A549 (cell line): ENCODE measurements around the gene MOGAT3. TPM values are rescaled to one million over a fixed set of nuclear protein-coding genes. Genes with fewer than 3 reads are reported as not detected.

Experiments used
- ATAC-seq, 2 experiments: fragments of 200-7000 bp in 1 of 2; fragments of >200 bp in 1 of 2; cut with Nextera tagmentation in 1 of 2; cut with Tn5 transposase in 1 of 2; 3 replicates each; pipeline versions ENCODE4 v1.8.0 to v1.9.1; 2018 to 2020; ENCODE audit warnings: mild to moderate bottlenecking in 1 of 2, moderate library complexity in 1 of 2
- CTCF ChIA-PET: fragments of 300-600 bp; sonication (Branson Sonifier 250); formaldehyde crosslinking; extraction: SDS; loops from one replicate; lab custom pipeline; 2021; ENCODE audit warnings: antibody characterized with exemption, inconsistent platforms; lab: Yijun Ruan, JAX
- POLR2A ChIA-PET: fragments of 350-600 bp; formaldehyde crosslinking; extraction: SDS; loops from one replicate; lab custom pipeline; 2021; ENCODE audit warnings: antibody characterized with exemption, inconsistent platforms; lab: Yijun Ruan, JAX
- DNase-seq, 2 experiments: peaks; one replicate each; pipeline versions ENCODE4 v3.0.0 to v3.0.0-alpha.2; 2011 to 2016; ENCODE audit warnings: low read depth in 1 of 2, low spot score in 1 of 2
- FAIRE-seq: peaks from 2 replicates; lab custom pipeline; 2011; peaks lifted over from hg19 to GRCh38; lab: Jason Lieb, UNC
- H3K27ac ChIP-seq, 2 experiments: fragments of >200 bp; sonication (Bioruptor Twin); formaldehyde crosslinking; 3 replicates each; pipeline ENCODE4 v1.5.1; 2016 to 2017
- H3K4me1 ChIP-seq: fragments of >200 bp; sonication (Bioruptor Twin); formaldehyde crosslinking; 3 replicates; pipeline ENCODE4 v1.6.1; 2016
- H3K4me2 ChIP-seq: fragments of >200 bp; sonication (Bioruptor Twin); formaldehyde crosslinking; 3 replicates; pipeline ENCODE4 v1.6.1; 2016
- H3K4me3 ChIP-seq: fragments of >200 bp; sonication (Bioruptor Twin); formaldehyde crosslinking; 3 replicates; pipeline ENCODE4 v1.5.1; 2016
- H3K9me3 ChIP-seq: fragments of >200 bp; sonication (Bioruptor Twin); formaldehyde crosslinking; 3 replicates; pipeline ENCODE4 v1.6.1; 2016
- CTCF ChIP-seq: fragments of >200 bp; sonication (Bioruptor Twin); formaldehyde crosslinking; IDR thresholded peaks from 3 replicates; pipeline ENCODE4 v1.5.1; 2016
- EHF ChIP-seq: fragments of 250-450 bp; sonication (Bioruptor Pico); IDR thresholded peaks from 2 replicates; pipeline ENCODE4 v1.5.0; 2020; ENCODE audit warnings: mild to moderate bottlenecking
- HDAC2 ChIP-seq: fragments of 200-600 bp; sonication (generic); IDR thresholded peaks from 2 replicates; pipeline ENCODE4 v1.6.1; 2016
- HES2 ChIP-seq: fragments of >200 bp; sonication (Bioruptor Twin); formaldehyde crosslinking; IDR thresholded peaks from 2 replicates; pipeline ENCODE4 v1.6.1; 2016
- HOXA7 ChIP-seq: fragments of 250-450 bp; sonication (Bioruptor Pico); IDR thresholded peaks from 2 replicates; pipeline ENCODE4 v1.5.0; 2020; ENCODE audit warnings: mild to moderate bottlenecking, moderate library complexity
- JUN ChIP-seq, 2 experiments: fragments of >200 bp; sonication (Bioruptor Twin); formaldehyde crosslinking; IDR thresholded peaks; 2 replicates in 1 of 2; 3 replicates in 1 of 2; pipeline ENCODE4 v1.6.1; 2016 to 2017
- JUNB ChIP-seq: fragments of >200 bp; sonication (Bioruptor Twin); formaldehyde crosslinking; IDR thresholded peaks from 2 replicates; pipeline ENCODE4 v1.6.1; 2016
- KDM5A ChIP-seq: fragments of 200-600 bp; sonication (generic); IDR thresholded peaks from 2 replicates; pipeline ENCODE4 v1.6.1; 2016; ENCODE audit warnings: antibody characterized with exemption, mild to moderate bottlenecking
- MAFK ChIP-seq: fragments of 450-650 bp; IDR thresholded peaks from 2 replicates; pipeline ENCODE4 v1.6.1; 2014; ENCODE audit not compliant: partially characterized antibody
- NR3C1 ChIP-seq: fragments of >200 bp; sonication (Bioruptor Twin); formaldehyde crosslinking; IDR thresholded peaks from 3 replicates; pipeline ENCODE4 v1.6.1; 2017
- PHF8 ChIP-seq: fragments of 200-600 bp; sonication (generic); IDR thresholded peaks from 2 replicates; pipeline ENCODE4 v1.6.1; 2016; ENCODE audit warnings: low read depth, mild to moderate bottlenecking, antibody characterized with exemption, moderate library complexity, borderline replicate concordance
- RFX5 ChIP-seq: fragments of 450-650 bp; IDR thresholded peaks from 2 replicates; pipeline ENCODE4 v1.7.1; 2014; ENCODE audit warnings: antibody characterized with exemption, mild to moderate bottlenecking, moderate library complexity
- RNF2 ChIP-seq: fragments of 200-600 bp; sonication (generic); IDR thresholded peaks from 2 replicates; pipeline ENCODE4 v1.6.1; 2016; ENCODE audit warnings: low read depth, mild to moderate bottlenecking, antibody characterized with exemption, moderate library complexity, borderline replicate concordance
- TP53 ChIP-seq: fragments of 250-450 bp; sonication (Bioruptor Pico); IDR thresholded peaks from 2 replicates; pipeline ENCODE4 v1.5.0; 2021; ENCODE audit warnings: mild to moderate bottlenecking, moderate library complexity
- ZNF302 ChIP-seq: fragments of 250-450 bp; sonication (Bioruptor Pico); IDR thresholded peaks from 2 replicates; pipeline ENCODE4 v1.9.0; 2021; ENCODE audit warnings: inconsistent platforms, mild to moderate bottlenecking, moderate library complexity
- ZSCAN20 ChIP-seq: fragments of 250-450 bp; sonication (Bioruptor Pico); IDR thresholded peaks from 2 replicates; pipeline ENCODE4 v1.8.0; 2022; ENCODE audit warnings: mild to moderate bottlenecking, moderate library complexity
- WGBS: methylation state at CpG from one replicate; pipeline ENCODE4 v1.1.6; 2017; ENCODE audit errors: missing lambda C conversion rate; 5-methylcytosine and 5-hydroxymethylcytosine counted together
- polyA plus RNA-seq, 4 experiments: library from polyadenylated mRNA; depleted of rRNA in 3 of 4; stranded (reverse); fragments of >200 nt; fragmentation: RNase III in 1 of 4; extraction: RNeasy Plus Mini Kit Qiagen cat#74134 plus additional on column Dnase treatment in 1 of 4; gene quantifications; 2 replicates in 3 of 4; 3 replicates in 1 of 4; pipeline ENCODE4 v1.2.3, GENCODE V29; 2011 to 2017
- TF ChIP-seq, protein P1 (sequence below): IDR thresholded peaks from 2 replicates; pipeline ENCODE4 v1.6.1; 2012
- TF ChIP-seq, protein P2 (sequence below): fragments of 150-350 bp; IDR thresholded peaks from 2 replicates; pipeline ENCODE4 v1.6.1; 2014; ENCODE audit warnings: low read depth, mild to moderate bottlenecking, low read length
- TF ChIP-seq, protein P3 (sequence below): fragments of 450-650 bp; IDR thresholded peaks from 2 replicates; pipeline ENCODE4 v1.6.1; 2014; ENCODE audit warnings: antibody characterized with exemption

Gene MOGAT3
- polyA plus RNA-seq, 2 of the 4 experiments (the other 2 are of a cell fraction) = 0.09 to 0.14 TPM

DNA sequence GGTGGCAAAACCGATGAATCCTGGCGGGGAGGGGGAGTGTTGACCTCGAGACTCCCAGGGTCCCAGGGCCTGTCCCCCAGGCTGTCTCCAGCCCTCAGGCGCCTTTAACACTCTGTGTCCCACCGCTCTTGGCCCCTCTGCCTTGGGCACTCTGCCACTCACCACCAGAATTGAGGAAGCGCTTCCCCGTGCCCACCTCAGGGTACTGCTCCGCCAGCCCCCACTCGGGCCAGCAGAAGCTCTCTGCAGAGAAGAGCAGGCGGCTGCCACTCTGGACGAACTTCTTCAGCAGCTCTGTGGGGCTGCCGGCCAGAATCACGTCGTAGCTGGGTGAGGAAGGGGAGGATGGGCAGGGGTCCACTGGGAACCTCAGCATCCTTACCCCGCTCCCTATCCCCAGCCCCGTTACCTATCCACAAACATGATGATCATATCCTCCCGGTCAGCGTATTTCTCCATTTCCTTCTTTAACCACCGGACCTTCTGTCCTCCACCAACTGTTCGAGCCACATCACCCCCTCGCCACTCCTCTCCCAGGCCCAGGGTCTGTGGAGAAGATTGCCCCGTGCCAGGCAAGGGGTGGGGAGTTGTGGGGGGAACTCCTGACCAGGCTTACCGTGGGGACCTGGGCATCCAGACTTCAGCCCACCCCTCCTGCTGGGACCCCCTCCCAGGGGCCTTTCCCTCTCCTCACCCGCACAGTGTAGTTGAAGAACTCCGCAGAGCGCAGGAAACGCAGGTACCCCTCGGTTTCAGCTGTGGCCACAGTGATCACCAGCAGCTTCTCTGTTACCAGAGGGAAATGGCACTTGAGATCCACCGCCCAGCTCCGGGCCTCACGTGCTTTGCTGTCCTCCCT lies 15.4 kb upstream of the MOGAT3 start:
- FAIRE-seq (no peak), ATAC-seq (peak in 1 of 2 experiments; percentile 2; a peak in 2 of 6 replicates), DNase-seq (no peak)
- peak; percentile 36 for TF ChIP-seq MAFK
- TF ChIP-seq KDM5A = no peak
- ChIA-PET POLR2A (no interaction called here), CTCF (interaction anchor here (1.2 to 6.8 kb wide), 9 partner anchors 9 to 321 kb away, joined by 3 to 49 read pairs (median 6); partner anchors contain the start of genes ACHE and FIS1)
- Histone ChIP-seq H3K9me3 (no peaks in the 10 kb centered on the region), H3K4me2 (peak overlapping the region; percentile 91), H3K4me1 (peaks cover 17% of the 10 kb centered on the region), H3K27ac (peak overlapping the region; percentile 90 to 98), H3K4me3 (peak overlapping the region; percentile 97)
- WGBS = 82% methylated on average over 31 of the region's 31 CpGs

- Histone ChIP-seq H3K4me1 (peaks cover 13% of the 10 kb centered on the region), H3K4me3 (no peak overlapping the region), H3K27ac (no peak overlapping the region), H3K4me2 (no peak overlapping the region), H3K9me3 (no peaks in the 10 kb centered on the region)
- ATAC-seq (no peak), FAIRE-seq (no peak), DNase-seq (no peak)
- TF ChIP-seq HES2 = no peak
- TF ChIP-seq KDM5A = no peak
- TF ChIP-seq, protein P1, sequence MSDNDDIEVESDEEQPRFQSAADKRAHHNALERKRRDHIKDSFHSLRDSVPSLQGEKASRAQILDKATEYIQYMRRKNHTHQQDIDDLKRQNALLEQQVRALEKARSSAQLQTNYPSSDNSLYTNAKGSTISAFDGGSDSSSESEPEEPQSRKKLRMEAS = no peak
- no peak for TF ChIP-seq TP53 (CRISPR knock-in tag)
- no peak for TF ChIP-seq CTCF
- no peak for TF ChIP-seq HDAC2
- TF ChIP-seq, protein P2, sequence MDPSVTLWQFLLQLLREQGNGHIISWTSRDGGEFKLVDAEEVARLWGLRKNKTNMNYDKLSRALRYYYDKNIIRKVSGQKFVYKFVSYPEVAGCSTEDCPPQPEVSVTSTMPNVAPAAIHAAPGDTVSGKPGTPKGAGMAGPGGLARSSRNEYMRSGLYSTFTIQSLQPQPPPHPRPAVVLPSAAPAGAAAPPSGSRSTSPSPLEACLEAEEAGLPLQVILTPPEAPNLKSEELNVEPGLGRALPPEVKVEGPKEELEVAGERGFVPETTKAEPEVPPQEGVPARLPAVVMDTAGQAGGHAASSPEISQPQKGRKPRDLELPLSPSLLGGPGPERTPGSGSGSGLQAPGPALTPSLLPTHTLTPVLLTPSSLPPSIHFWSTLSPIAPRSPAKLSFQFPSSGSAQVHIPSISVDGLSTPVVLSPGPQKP = no peak
- TF ChIP-seq, protein P3, sequence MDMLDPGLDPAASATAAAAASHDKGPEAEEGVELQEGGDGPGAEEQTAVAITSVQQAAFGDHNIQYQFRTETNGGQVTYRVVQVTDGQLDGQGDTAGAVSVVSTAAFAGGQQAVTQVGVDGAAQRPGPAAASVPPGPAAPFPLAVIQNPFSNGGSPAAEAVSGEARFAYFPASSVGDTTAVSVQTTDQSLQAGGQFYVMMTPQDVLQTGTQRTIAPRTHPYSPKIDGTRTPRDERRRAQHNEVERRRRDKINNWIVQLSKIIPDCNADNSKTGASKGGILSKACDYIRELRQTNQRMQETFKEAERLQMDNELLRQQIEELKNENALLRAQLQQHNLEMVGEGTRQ = no peak
- TF ChIP-seq JUNB = no peak
- no peak for TF ChIP-seq NR3C1
- no peak for TF ChIP-seq PHF8
- no peak for TF ChIP-seq HOXA7 (CRISPR knock-in tag)
- CTCF ChIA-PET = interaction anchor here (1.0 to 2.0 kb wide), 3 partner anchors 19 to 246 kb away, joined by 3 to 10 read pairs (median 3); no protein-coding TSS in a partner anchor
- POLR2A ChIA-PET = no interaction called here
- 97% methylated on average over 6 of the region's 8 CpGs for WGBS
These were observed 11.2 kb upstream of the MOGAT3 start for GRCh38 chr7:101212014-101212413.

GRCh38 chr7:101211501-101211900 lies 10.7 kb upstream of the MOGAT3 start:
- Histone ChIP-seq H3K27ac (no peak overlapping the region), H3K9me3 (no peaks in the 10 kb centered on the region), H3K4me2 (no peak overlapping the region), H3K4me3 (no peak overlapping the region), H3K4me1 (peaks cover 12% of the 10 kb centered on the region)
- FAIRE-seq (no peak), ATAC-seq (no peak), DNase-seq (no peak)
- POLR2A ChIA-PET = no interaction called here
- CTCF ChIA-PET = interaction anchor here (0.9 to 2.0 kb wide), 6 partner anchors 11 to 153 kb away, joined by 3 to 10 read pairs (median 3); partner anchors contain the start of gene MOGAT3
- TF ChIP-seq RNF2 (no peak), EHF (CRISPR knock-in tag) (no peak), ZSCAN20 (no peak), JUN (IDR thresholded peaks at IDR 0.05) (no peak), HDAC2 (no peak), ZNF302 (CRISPR knock-in tag) (no peak), RFX5 (no peak)
- TF ChIP-seq, protein P1 = no peak
- 100% methylated on average over 6 of the region's 24 CpGs for WGBS
